ENCODE data around the gene YJU2.
A peak's percentile ranks its signal among the peaks of the same experiment; 100 is the strongest.

The YJU2 gene

GRCh38 chr19:4300589-4300988 is 53.7 kb downstream of the YJU2 start:
- peaks cover under 1% of the 10 kb centered on the region for H3K36me3 Mint-ChIP-seq (ENCODE audit: low read depth)
- H3K4me3 Mint-ChIP-seq = no peak overlapping the region
- no peak for TF ChIP-seq CTCF (IDR thresholded peaks at IDR 0.05; ENCODE audit: unreplicated experiment in 3 of 3)
- no peaks in the 10 kb centered on the region for H3K9me3 Mint-ChIP-seq
- H3K27ac Mint-ChIP-seq = peak overlapping the region in 1 of 3 experiments; percentile 48
- H3K27me3 Mint-ChIP-seq (ENCODE audit: low read depth) = peaks cover 1% of the 10 kb centered on the region
- H3K4me1 Mint-ChIP-seq = peaks cover 9% of the 10 kb centered on the region

GRCh38 chr19:4301590-4302242 is 54.8 kb downstream of the YJU2 start:
- no peak for TF ChIP-seq CTCF (IDR thresholded peaks at IDR 0.05; ENCODE audit: unreplicated experiment in 3 of 3)
- H3K4me3 Mint-ChIP-seq = peak overlapping the region; percentile 35 to 48 (median 45)
- peaks cover 9% of the 10 kb centered on the region for H3K4me1 Mint-ChIP-seq
- no peaks in the 10 kb centered on the region for H3K9me3 Mint-ChIP-seq
- peaks cover 1% of the 10 kb centered on the region for H3K27me3 Mint-ChIP-seq (ENCODE audit: low read depth)
- H3K36me3 Mint-ChIP-seq (ENCODE audit: low read depth) = peaks cover 6% of the 10 kb centered on the region
- peak overlapping the region; percentile 40 to 88 (median 53) for H3K27ac Mint-ChIP-seq

- Mint-ChIP-seq H3K4me3 (peak within 1 kb of the TSS; percentile 35 to 48 (median 45)), H3K27me3 (ENCODE audit: low read depth) (peaks cover 3% of the 10 kb centered on the region), H3K4me1 (peaks cover 9% of the 10 kb centered on the region), H3K27ac (peak within 1 kb of the TSS; percentile 40 to 88 (median 53)), H3K36me3 (ENCODE audit: low read depth) (peaks cover 8% of the 10 kb centered on the region), H3K9me3 (no peaks in the 10 kb centered on the region)
- TF ChIP-seq CTCF (IDR thresholded peaks at IDR 0.05; ENCODE audit: unreplicated experiment in 3 of 3) = no peak
Observed at GRCh38 chr19:4302243-4302640, 55.4 kb downstream of the YJU2 start, which contains the start of gene TMIGD2. Gene TMIGD2, minus strand, starts transcription at chr19:4302389. Its CDS starts 4 bp downstream, at chr19:4302385.

- peaks cover 3% of the 10 kb centered on the region for H3K27me3 Mint-ChIP-seq (ENCODE audit: low read depth)
- H3K9me3 Mint-ChIP-seq = no peaks in the 10 kb centered on the region
- peaks cover 8% of the 10 kb centered on the region for H3K36me3 Mint-ChIP-seq (ENCODE audit: low read depth)
- TF ChIP-seq CTCF (IDR thresholded peaks at IDR 0.05; ENCODE audit: unreplicated experiment in 3 of 3) = no peak
- H3K4me1 Mint-ChIP-seq = peaks cover 9% of the 10 kb centered on the region
- no peak overlapping the region for H3K27ac Mint-ChIP-seq
- peak overlapping the region; percentile 74 to 78 (median 77) for H3K4me3 Mint-ChIP-seq
Observed at GRCh38 chr19:4303819-4304537, 57.1 kb downstream of the YJU2 start.

- Mint-ChIP-seq H3K9me3 (no peaks in the 10 kb centered on the region), H3K4me1 (peaks cover 9% of the 10 kb centered on the region)
- no peak for TF ChIP-seq CTCF (IDR thresholded peaks at IDR 0.05; ENCODE audit: unreplicated experiment in 3 of 3)
Observed at GRCh38 chr19:4304538-4305256, 57.8 kb downstream of the YJU2 start, which contains the start of gene FSD1. Gene FSD1, plus strand, starts transcription at chr19:4304598. Its CDS starts 149 bp downstream, at chr19:4304747.

More at GRCh38 chr19:4304538-4305256, 57.8 kb downstream of the YJU2 start, which contains the start of gene FSD1:
- peak within 1 kb of the TSS; percentile 77 to 81 (median 78) for H3K4me3 Mint-ChIP-seq
- peaks cover 12% of the 10 kb centered on the region for H3K36me3 Mint-ChIP-seq (ENCODE audit: low read depth)
- H3K27ac Mint-ChIP-seq = no peak within 1 kb of the TSS
- H3K27me3 Mint-ChIP-seq (ENCODE audit: low read depth) = peaks cover 3% of the 10 kb centered on the region

All from nephron (organoid).